K562 (cell line): Measurements from ENCODE around the gene VWA1. TPM values are rescaled to one million over a fixed set of nuclear protein-coding genes. Genes with fewer than 3 reads are reported as not detected.

ENCODE experiments used
- ATAC-seq: fragments of 200-7000 bp; cut with Tn5 transposase; 3 replicates; pipeline ENCODE4 v1.9.1; 2020; ENCODE audit warnings: moderate library complexity
- BruUV-seq: library from RNA; stranded (reverse); fragments of 400-500 nt; replicated peaks from 2 replicates; lab custom pipeline; 2021; lab: Mats Ljungman, UMichigan
- CTCF ChIA-PET: fragments of 300-600 bp; formaldehyde crosslinking; extraction: SDS; loops from one replicate; lab custom pipeline; 2021; ENCODE audit warnings: low intra/inter-chr PET ratio; lab: Yijun Ruan, JAX
- POLR2A ChIA-PET: fragments of 300-600, 350-650 bp; sonication (Branson Sonifier 250); formaldehyde crosslinking; extraction: SDS; loops from one replicate; lab custom pipeline; 2021; ENCODE audit warnings: antibody characterized with exemption, inconsistent platforms; lab: Yijun Ruan, JAX
- DNase-seq, 4 experiments: peaks; one replicate each; pipeline versions ENCODE4 v3.0.0 to v3.0.0-alpha.2; 2011 to 2018; ENCODE audit warnings: low spot score in 3 of 4, mixed read lengths in 3 of 4; ENCODE audit errors: extremely low read depth in 1 of 4
- FAIRE-seq: peaks from 2 replicates; lab custom pipeline; 2011; peaks lifted over from hg19 to GRCh38; lab: Jason Lieb, UNC
- H2AFZ ChIP-seq: 2 replicates; pipeline ENCODE4 v1.6.0; 2011; ENCODE audit warnings: low read depth, low read length, control low read depth, inconsistent platforms
- H3K27ac ChIP-seq: fragments of 200-600 bp; 3 replicates; pipeline ENCODE4 v1.8.0; 2011; ENCODE audit warnings: low read depth, mild to moderate bottlenecking, control low read depth, inconsistent platforms, low read length, moderate library complexity, mixed read lengths; ENCODE audit errors: extremely low read depth
- H3K27me3 ChIP-seq, 2 experiments: fragments of 300-600 bp in 1 of 2; 2 replicates in 1 of 2; 3 replicates in 1 of 2; pipeline versions ENCODE4 v1.6.0 to v1.8.0; 2011; ENCODE audit warnings: inconsistent platforms in 2 of 2, low read length in 2 of 2, mild to moderate bottlenecking in 1 of 2, mixed read lengths in 1 of 2, moderate library complexity in 1 of 2; ENCODE audit not compliant: control insufficient read depth in 2 of 2, insufficient read depth in 2 of 2
- H3K36me3 ChIP-seq: fragments of 300-600 bp; 3 replicates; pipeline ENCODE4 v1.8.0; 2011; ENCODE audit warnings: mild to moderate bottlenecking, low read length, inconsistent platforms; ENCODE audit not compliant: control insufficient read depth, insufficient read depth
- H3K4me1 ChIP-seq, 2 experiments: fragments of 200-600 bp in 1 of 2; replicated peaks in 1 of 2; 2 replicates in 1 of 2; 3 replicates in 1 of 2; pipeline versions ENCODE4 v1.5.1 to v1.8.0; 2011; ENCODE audit warnings: inconsistent platforms in 2 of 2, low read length in 2 of 2, mild to moderate bottlenecking in 1 of 2, mixed read lengths in 1 of 2, moderate library complexity in 1 of 2; ENCODE audit not compliant: control insufficient read depth in 2 of 2, insufficient read depth in 2 of 2
- H3K4me2 ChIP-seq: 2 replicates; pipeline ENCODE4 v1.6.1; 2011; ENCODE audit warnings: low read length, control low read depth, inconsistent platforms, mixed read lengths; ENCODE audit not compliant: insufficient read depth
- H3K4me3 ChIP-seq: fragments of 200-600 bp; sonication (generic), shearing (Covaris generic); 2 replicates; pipeline ENCODE4 v1.5.1; 2016; ENCODE audit warnings: control low read depth, inconsistent platforms
- H3K79me2 ChIP-seq: fragments of 200-600 bp; 3 replicates; pipeline ENCODE4 v1.8.0; 2011; ENCODE audit warnings: low read length, inconsistent platforms; ENCODE audit not compliant: control insufficient read depth, insufficient read depth
- H3K9ac ChIP-seq, 2 experiments: 2 replicates each; pipeline versions ENCODE4 v1.6.0 to v1.6.1; 2011; ENCODE audit warnings: low read depth in 2 of 2, low read length in 2 of 2, control low read depth in 1 of 2, inconsistent platforms in 1 of 2, mild to moderate bottlenecking in 1 of 2, mixed read lengths in 1 of 2; ENCODE audit not compliant: insufficient read depth in 1 of 2
- H3K9me1 ChIP-seq: one replicate; pipeline ENCODE4 v1.6.0; 2011; ENCODE audit warnings: inconsistent platforms, mild to moderate bottlenecking, low read length, moderate library complexity; ENCODE audit not compliant: control insufficient read depth, insufficient read depth
- H3K9me3 ChIP-seq: replicated peaks from 2 replicates; pipeline ENCODE4 v1.5.1; 2011; ENCODE audit warnings: low read depth, low read length, inconsistent platforms; ENCODE audit not compliant: control insufficient read depth, insufficient read depth
- H4K20me1 ChIP-seq: replicated peaks from 2 replicates; pipeline ENCODE4 v1.6.1; 2011; ENCODE audit warnings: low read length, inconsistent platforms, mixed read lengths; ENCODE audit not compliant: control insufficient read depth, insufficient read depth
- MTA3 ChIP-seq: fragments of 450-650 bp; formaldehyde crosslinking; IDR thresholded peaks from 2 replicates; pipeline ENCODE4 v1.6.1; 2017; ENCODE audit warnings: mild to moderate bottlenecking, borderline replicate concordance
- POLR2G ChIP-seq: fragments of 200-400 bp; formaldehyde crosslinking; IDR thresholded peaks from 2 replicates; pipeline ENCODE4 v1.6.1; 2017; ENCODE audit warnings: low read depth, mild to moderate bottlenecking, antibody characterized with exemption, low read length, moderate library complexity
- RBFOX2 ChIP-seq: fragments of 200-400 bp; formaldehyde crosslinking; IDR thresholded peaks from 2 replicates; pipeline ENCODE4 v1.6.1; 2017; ENCODE audit warnings: low read depth, mild to moderate bottlenecking, low read length, moderate library complexity
- SUPT5H ChIP-seq: fragments of 450-650 bp; IDR thresholded peaks from 2 replicates; pipeline ENCODE4 v1.6.1; 2016
- ZKSCAN3 ChIP-seq: fragments of 250-450 bp; sonication (Bioruptor Pico); IDR thresholded peaks from 2 replicates; pipeline ENCODE4 v1.4.0; 2020
- ZNF232 ChIP-seq: sonication (generic); formaldehyde crosslinking; IDR thresholded peaks from 2 replicates; pipeline ENCODE4 v1.8.0; 2022; ENCODE audit warnings: mild to moderate bottlenecking, missing genetic modification reagents
- ZNF57 ChIP-seq: fragments of 450-650 bp; formaldehyde crosslinking; IDR thresholded peaks from 2 replicates; pipeline ENCODE4 v1.4.0; 2020; ENCODE audit warnings: mild to moderate bottlenecking, moderate library complexity
- WGBS: fragments of 100-300 bp; shearing (Covaris generic); methylation state at CpG from one replicate; pipeline ENCODE4 v1.1.6; 2016; ENCODE audit warnings: low coverage, mixed read lengths; ENCODE audit not compliant: insufficient coverage; ENCODE audit errors: missing lambda C conversion rate; 5-methylcytosine and 5-hydroxymethylcytosine counted together
- in situ Hi-C: fragments of 300-500 bp; cut with MboI; formaldehyde crosslinking; loops from 4 replicates; pipeline ENCODE4 v1.15.0; 2018; ENCODE audit warnings: inconsistent platforms, mixed read lengths
- intact Hi-C: fragments of 100-400 bp; cut with micrococcal nuclease; formaldehyde crosslinking; loops from 2 replicates; pipeline ENCODE4 v1.14.2; 2022
- polyA plus RNA-seq, 8 experiments: library from polyadenylated mRNA; depleted of rRNA in 4 of 8; stranded (reverse) in 5 of 8; unstranded in 3 of 8; fragments of >200 nt; fragmentation: Nextera tagmentation in 2 of 8; fragmentation: Illumina TruSeq in 1 of 8; extraction: Ambion mirVana in 2 of 8; extraction: Trizol in 1 of 8; gene quantifications; 2 replicates each; pipeline versions ENCODE4 v1.2.1 to v1.2.3, GENCODE V29; 2011 to 2014; ENCODE audit warnings: inconsistent platforms in 1 of 8, missing spikeins in 1 of 8
- total RNA-seq, 7 experiments: library from RNA; depleted of rRNA in 6 of 7; stranded (reverse); fragments of >200 nt in 6 of 7; fragmentation: Illumina TruSeq in 2 of 7; extraction: Trizol in 2 of 7; gene quantifications; 2 replicates each; pipeline versions ENCODE4 v1.2.1 to v1.2.3, GENCODE V29; 2011 to 2021; ENCODE audit warnings: low replicate concordance in 1 of 7
- TF ChIP-seq, protein P1 (sequence below): sonication (generic); formaldehyde crosslinking; IDR thresholded peaks from 2 replicates; pipeline ENCODE4 v1.8.1; 2023; ENCODE audit warnings: mild to moderate bottlenecking, missing genetic modification reagents

Gene VWA1
- total and polyA plus RNA-seq, 9 of the 15 experiments (the other 6 are each of a cell fraction or from before 2014, with no cell fraction given) = 0.01 to 6.4 (median 0.85) TPM

- DNase-seq (peak in 1 of 4 experiments; percentile 13), FAIRE-seq (no peak), ATAC-seq (no peak)
- Histone ChIP-seq H3K9me3 (peaks cover 11% of the 10 kb centered on the region), H3K9me1 (no peaks in the 10 kb centered on the region), H2AFZ (no peak overlapping the region), H3K36me3 (peaks cover 16% of the 10 kb centered on the region; the same call in 2 of the 3 replicates), H3K27ac (no peak overlapping the region), H3K27me3 (no peaks in the 10 kb centered on the region), H3K4me2 (no peak overlapping the region), H3K4me3 (no peak overlapping the region), H4K20me1 (no peaks in the 10 kb centered on the region), H3K9ac (no peak overlapping the region), H3K4me1 (peaks cover 4 to 23% of the 10 kb centered on the region in 2 experiments), H3K79me2 (peaks cover 30% of the 10 kb centered on the region)
- BruUV-seq = no TSS peak
- 84% methylated on average over 13 of the region's 13 CpGs for WGBS
- no peak for TF ChIP-seq ZNF232 (CRISPR knock-in tag)
- peak; percentile 14; the same call in 1 of the 2 replicates for TF ChIP-seq SUPT5H
- TF ChIP-seq ZKSCAN3 (CRISPR knock-in tag) = no peak
- TF ChIP-seq POLR2G = peak; percentile 62
- TF ChIP-seq ZNF57 (CRISPR knock-in tag) = peak; percentile 63; the same call in 1 of the 2 replicates
- TF ChIP-seq RBFOX2 = 0 out of 2 replicates have a peak, but pooled peaks have one; percentile 7
- TF ChIP-seq, protein P1, sequence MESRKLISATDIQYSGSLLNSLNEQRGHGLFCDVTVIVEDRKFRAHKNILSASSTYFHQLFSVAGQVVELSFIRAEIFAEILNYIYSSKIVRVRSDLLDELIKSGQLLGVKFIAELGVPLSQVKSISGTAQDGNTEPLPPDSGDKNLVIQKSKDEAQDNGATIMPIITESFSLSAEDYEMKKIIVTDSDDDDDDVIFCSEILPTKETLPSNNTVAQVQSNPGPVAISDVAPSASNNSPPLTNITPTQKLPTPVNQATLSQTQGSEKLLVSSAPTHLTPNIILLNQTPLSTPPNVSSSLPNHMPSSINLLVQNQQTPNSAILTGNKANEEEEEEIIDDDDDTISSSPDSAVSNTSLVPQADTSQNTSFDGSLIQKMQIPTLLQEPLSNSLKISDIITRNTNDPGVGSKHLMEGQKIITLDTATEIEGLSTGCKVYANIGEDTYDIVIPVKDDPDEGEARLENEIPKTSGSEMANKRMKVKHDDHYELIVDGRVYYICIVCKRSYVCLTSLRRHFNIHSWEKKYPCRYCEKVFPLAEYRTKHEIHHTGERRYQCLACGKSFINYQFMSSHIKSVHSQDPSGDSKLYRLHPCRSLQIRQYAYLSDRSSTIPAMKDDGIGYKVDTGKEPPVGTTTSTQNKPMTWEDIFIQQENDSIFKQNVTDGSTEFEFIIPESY (CRISPR knock-in tag) = peak; percentile 87
- TF ChIP-seq MTA3 = no peak
- in situ Hi-C loops = no loop called here
- ChIA-PET CTCF (no interaction called here), POLR2A (no interaction called here)
- intact Hi-C loops = no loop called here
Observed at GRCh38 chr1:1411626-1412025, 23.9 kb upstream of the VWA1 start.
